Measurements from ENCODE around the gene TRMT2A.

GRCh38 chr22:20149257-20150250, 32.5 kb upstream of the TRMT2A start:
- no peak for TF ChIP-seq POLR2A (IDR thresholded peaks at IDR 0.05)
- no peak for TF ChIP-seq EP300 (IDR thresholded peaks at IDR 0.05)
